WERI-Rb-1 (cell line): ENCODE results near the gene KRTAP3-3.

Experiments used
- DNase-seq: peaks from one replicate; pipeline ENCODE4 v3.0.0-alpha.2; 2020
- H3K27ac ChIP-seq: fragments of 250-450 bp; sonication (Bioruptor Pico); 2 replicates; pipeline ENCODE4 v1.5.1; 2020; ENCODE audit warnings: mild to moderate bottlenecking, moderate library complexity
- H3K27me3 ChIP-seq: fragments of 250-450 bp; sonication (Bioruptor Pico); 2 replicates; pipeline ENCODE4 v1.5.1; 2021; ENCODE audit warnings: mild to moderate bottlenecking, low read depth, moderate library complexity; ENCODE audit not compliant: insufficient read depth, severe bottlenecking
- H3K36me3 ChIP-seq: fragments of 250-450 bp; sonication (Bioruptor Pico); 2 replicates; pipeline ENCODE4 v1.5.1; 2020; ENCODE audit warnings: mild to moderate bottlenecking, moderate library complexity
- H3K4me3 ChIP-seq: 2 replicates; pipeline ENCODE4 v1.5.1; 2011; ENCODE audit warnings: low read depth, mild to moderate bottlenecking, control low read depth, low read length
- H3K9me3 ChIP-seq: fragments of 250-450 bp; sonication (Bioruptor Pico); 2 replicates; pipeline ENCODE4 v1.5.1; 2021; ENCODE audit warnings: mild to moderate bottlenecking, moderate library complexity; ENCODE audit not compliant: severe bottlenecking
- TF ChIP-seq, protein P1 (sequence below): IDR thresholded peaks from 2 replicates; pipeline ENCODE4 v1.5.1; 2011; ENCODE audit warnings: low read depth, mild to moderate bottlenecking, control low read depth, inconsistent platforms, low read length

Gene KRTAP3-3

DNA sequence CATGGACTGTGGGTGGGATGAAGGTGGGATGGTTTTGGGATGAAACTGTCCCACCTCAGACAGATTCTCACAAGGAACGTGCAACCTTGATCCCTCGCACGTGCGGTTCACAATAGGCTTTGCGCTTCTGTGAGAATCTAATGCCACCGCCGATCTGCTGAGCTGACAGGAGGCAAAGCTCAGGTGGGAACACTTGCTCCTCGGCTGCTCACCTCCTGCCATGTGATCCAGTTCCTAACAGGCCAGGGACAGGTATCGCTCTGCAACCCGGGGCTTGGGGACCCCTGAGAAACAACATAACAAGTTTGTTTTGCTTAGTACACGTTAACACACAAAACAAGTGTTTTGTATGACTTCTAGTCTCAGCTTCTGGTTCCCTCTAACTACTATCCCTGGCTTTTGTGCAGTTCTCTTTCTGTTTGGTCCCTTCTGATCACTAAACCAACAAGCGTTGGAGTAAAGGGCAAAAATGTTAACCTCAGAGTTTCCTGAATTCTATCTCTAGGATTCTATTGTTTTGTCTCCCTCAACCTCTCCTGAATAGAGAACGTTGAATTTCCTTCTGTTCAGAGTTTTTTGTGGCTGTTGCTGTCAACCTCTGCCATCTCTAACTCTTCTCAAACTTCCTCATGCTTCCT lies 22.7 kb upstream of the KRTAP3-3 start:
- Histone ChIP-seq H3K27me3 (no peaks in the 10 kb centered on the region), H3K27ac (no peak overlapping the region), H3K9me3 (peaks cover 3% of the 10 kb centered on the region), H3K4me3 (no peak overlapping the region), H3K36me3 (no peaks in the 10 kb centered on the region)
- TF ChIP-seq, protein P1, sequence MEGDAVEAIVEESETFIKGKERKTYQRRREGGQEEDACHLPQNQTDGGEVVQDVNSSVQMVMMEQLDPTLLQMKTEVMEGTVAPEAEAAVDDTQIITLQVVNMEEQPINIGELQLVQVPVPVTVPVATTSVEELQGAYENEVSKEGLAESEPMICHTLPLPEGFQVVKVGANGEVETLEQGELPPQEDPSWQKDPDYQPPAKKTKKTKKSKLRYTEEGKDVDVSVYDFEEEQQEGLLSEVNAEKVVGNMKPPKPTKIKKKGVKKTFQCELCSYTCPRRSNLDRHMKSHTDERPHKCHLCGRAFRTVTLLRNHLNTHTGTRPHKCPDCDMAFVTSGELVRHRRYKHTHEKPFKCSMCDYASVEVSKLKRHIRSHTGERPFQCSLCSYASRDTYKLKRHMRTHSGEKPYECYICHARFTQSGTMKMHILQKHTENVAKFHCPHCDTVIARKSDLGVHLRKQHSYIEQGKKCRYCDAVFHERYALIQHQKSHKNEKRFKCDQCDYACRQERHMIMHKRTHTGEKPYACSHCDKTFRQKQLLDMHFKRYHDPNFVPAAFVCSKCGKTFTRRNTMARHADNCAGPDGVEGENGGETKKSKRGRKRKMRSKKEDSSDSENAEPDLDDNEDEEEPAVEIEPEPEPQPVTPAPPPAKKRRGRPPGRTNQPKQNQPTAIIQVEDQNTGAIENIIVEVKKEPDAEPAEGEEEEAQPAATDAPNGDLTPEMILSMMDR, result no peak
- no peak for DNase-seq

DNA sequence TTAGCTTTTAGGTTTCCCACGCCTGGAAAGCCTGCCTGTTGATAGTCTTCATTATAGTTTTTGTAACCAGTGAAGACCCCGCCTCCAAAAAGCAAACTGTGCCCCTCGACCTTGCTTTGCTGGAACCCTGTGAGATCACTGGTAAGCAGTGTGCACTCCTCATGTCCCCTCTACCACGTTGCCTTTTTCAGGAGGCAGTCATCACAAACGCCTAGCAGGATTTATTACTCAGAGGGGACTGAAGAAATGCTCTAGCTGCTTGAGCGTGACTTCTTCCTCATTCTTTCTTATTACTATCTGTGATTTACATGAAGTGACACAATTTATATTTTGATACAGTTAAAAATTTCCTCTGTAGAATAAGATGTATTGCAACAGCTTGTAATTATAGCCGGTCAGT lies 21.5 kb upstream of the KRTAP3-3 start:
- no peak overlapping the region for H3K4me3 ChIP-seq
- TF ChIP-seq, protein P1, result no peak
- no peak overlapping the region for H3K27ac ChIP-seq
- H3K36me3 ChIP-seq, result no peaks in the 10 kb centered on the region
- no peak for DNase-seq
- H3K9me3 ChIP-seq, result no peaks in the 10 kb centered on the region
- H3K27me3 ChIP-seq, result no peaks in the 10 kb centered on the region

DNA sequence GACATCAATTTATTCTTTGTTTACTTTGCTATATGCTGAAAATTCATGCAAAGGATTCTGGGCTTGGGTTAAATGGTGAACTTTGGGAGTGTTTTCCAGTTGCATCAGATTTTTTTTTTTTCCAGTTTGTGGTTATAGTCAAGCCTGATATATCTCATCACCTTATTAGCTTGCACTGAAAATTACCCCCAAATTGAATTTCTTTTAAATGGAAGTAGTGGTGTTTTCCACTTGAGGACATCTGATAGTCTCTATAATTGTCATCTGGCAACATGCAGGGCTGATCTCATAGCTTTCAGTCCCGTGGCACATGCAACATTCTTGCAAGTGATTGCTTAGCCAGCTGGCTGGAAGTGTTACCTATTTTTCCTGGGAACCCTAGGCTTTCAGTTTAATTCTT lies 19.6 kb upstream of the KRTAP3-3 start:
- peak; percentile 12 for DNase-seq
- no peaks in the 10 kb centered on the region for H3K36me3 ChIP-seq
- peak overlapping the region; percentile 68; the same call in 1 of the 2 replicates for H3K27ac ChIP-seq
- H3K9me3 ChIP-seq, result no peaks in the 10 kb centered on the region
- H3K27me3 ChIP-seq, result no peaks in the 10 kb centered on the region
- TF ChIP-seq, protein P1, result no peak
- H3K4me3 ChIP-seq, result no peak overlapping the region

DNA sequence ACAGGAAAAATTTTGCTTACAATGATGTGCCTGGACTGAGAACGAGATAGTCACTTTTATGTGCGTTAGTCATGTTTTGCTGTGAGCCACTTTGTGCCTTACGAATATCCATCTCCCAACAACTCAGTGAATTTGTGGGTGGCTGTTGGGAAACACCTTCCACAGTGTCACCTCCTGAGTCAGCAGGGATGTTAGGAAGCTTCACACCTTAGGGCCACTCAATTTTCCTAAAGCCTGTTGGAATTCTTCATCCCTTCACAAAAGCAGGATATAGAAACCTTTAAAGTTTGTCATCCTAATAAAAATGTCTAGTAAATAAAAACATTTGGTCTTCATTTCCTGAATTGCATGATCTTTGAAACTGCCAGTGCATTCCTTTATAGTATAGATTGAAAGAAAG lies 19.2 kb upstream of the KRTAP3-3 start:
- no peak for DNase-seq
- H3K27ac ChIP-seq, result peak overlapping the region; percentile 68
- H3K9me3 ChIP-seq, result no peaks in the 10 kb centered on the region
- H3K4me3 ChIP-seq, result no peak overlapping the region
- TF ChIP-seq, protein P1, result no peak
- H3K36me3 ChIP-seq, result no peaks in the 10 kb centered on the region
- no peaks in the 10 kb centered on the region for H3K27me3 ChIP-seq

DNA sequence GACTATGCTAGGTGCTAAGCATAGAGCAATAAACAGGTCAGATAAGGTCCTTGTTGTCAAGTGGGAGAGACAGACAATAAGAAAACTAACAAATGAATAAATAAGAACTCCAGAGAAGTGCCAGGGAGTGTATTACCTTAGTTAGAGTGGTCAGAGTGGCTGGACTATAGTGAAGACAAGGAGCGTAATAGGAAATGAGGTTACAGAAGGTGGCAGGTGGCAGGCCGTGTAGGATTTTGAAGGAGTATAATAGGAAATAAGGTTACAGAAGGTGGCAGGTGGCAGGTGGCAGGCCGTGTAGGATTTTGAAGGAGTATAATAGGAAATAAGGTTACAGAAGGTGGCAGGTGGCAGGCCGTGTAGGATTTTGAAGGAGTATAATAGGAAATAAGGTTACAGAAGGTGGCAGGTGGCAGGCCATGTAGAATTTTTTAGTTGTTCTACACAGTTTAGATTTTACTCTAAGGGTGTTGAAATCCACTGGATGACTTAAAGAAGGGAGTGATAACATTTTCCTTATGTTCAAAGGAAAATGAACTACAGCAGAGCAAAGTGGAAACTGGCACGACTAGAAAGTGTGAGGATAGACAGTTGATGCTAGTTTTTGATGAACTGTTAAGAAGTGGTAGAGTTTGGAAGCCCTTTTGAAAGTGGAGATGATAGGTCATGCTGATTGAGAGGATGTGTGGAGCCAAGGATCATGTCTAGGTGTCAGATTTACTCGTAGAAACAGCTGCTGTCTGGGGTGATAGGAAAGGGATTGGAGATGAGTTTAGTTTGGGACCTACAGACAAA lies 18.6 kb upstream of the KRTAP3-3 start:
- Histone ChIP-seq H3K9me3 (no peaks in the 10 kb centered on the region), H3K27me3 (no peaks in the 10 kb centered on the region), H3K27ac (peak overlapping the region; percentile 68), H3K36me3 (no peaks in the 10 kb centered on the region), H3K4me3 (no peak overlapping the region)
- DNase-seq, result peak; percentile 49
- TF ChIP-seq, protein P1, result no peak
